Activated CD4-positive, alpha-beta T cell treated with anti-CD3 and anti-CD28 coated beads for 48 hours (primary cell): Measurements from ENCODE around the gene NOXA1.

Experiments used
- DNase-seq: peaks from one replicate; pipeline ENCODE4 v3.0.0-alpha.2; 2020

The NOXA1 gene

DNA sequence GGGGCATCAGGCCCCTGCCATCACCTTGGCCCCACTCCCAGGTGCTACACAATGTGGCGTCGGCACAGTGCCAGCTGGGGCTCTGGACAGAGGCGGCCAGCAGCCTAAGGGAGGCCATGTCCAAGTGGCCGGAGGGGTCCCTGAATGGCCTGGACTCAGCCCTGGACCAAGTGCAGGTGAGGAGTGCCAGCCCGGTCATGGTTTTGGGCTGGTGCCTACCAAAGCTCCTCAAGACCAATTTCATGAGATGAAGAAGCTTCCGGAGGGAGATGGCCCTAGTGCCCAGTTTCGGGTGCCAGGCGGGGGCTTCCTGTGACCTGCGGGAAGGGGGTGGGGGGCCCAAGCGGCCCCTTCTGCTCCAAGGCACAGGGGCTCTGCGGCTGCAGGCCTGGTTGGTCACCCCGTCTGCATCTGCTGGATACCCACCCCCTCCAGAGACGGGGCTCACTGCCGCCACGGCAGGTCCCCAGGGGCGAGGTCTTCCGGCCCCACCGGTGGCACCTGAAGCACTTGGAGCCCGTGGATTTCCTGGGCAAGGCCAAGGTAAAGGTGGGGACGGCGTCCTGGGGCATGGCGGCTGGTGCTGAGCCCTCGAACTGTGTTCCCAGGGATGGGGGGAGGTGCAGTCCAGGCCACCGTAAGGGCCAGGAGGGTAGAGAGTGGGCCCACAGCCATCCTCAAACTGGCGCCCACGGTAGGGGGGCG lies 5.8 kb downstream of the NOXA1 start:
- no peak for DNase-seq

DNA sequence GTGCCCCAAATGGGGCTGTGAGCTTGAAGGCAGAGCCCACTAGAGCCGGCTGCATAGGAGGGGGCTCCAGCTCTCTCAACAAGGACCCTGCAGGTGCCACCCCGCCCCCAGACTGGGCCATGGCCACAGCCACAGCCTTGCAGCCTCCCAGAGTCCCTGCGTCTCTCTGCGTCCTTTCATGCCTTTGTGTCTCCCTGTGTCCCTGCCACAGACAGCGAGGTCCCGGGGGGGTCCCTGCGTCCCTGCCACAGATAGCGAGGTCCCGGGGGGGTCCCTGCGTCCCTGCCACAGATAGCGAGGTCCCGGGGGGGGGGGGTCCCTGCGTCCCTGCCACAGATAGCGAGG lies 6.3 kb downstream of the NOXA1 start:
- no peak for DNase-seq

GRCh38 chr9:137429974-137430722 lies 7.0 kb downstream of the NOXA1 start:
- no peak for DNase-seq

- DNase-seq: no peak
These were observed 7.7 kb downstream of the NOXA1 start for GRCh38 chr9:137430723-137431415.

DNA sequence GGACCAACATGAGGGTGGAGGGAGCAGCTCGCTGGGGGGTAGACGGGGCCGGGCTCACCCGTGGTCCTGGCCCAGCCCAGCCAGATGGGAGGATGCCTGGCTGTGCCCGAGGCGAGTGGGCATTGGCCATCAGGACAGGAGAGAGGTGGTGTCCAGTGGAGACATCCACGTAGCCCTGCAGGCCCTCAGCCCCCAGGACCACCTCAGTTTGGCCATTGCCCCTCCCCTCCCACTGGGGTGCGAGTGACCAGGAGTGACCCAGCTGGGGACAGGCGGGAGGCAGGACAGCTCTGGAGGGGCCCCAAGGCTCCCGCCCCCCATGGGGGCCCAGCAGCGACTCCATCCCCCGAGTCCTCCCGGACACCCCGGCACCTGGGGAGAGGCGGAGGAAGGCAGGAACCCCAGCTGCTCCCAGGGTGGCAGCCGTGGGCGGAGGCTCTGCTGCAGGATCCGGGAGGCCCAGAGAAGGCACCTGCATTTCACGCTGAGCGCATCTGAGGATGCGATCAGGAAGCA lies 8.3 kb downstream of the NOXA1 start:
- no peak for DNase-seq

DNA sequence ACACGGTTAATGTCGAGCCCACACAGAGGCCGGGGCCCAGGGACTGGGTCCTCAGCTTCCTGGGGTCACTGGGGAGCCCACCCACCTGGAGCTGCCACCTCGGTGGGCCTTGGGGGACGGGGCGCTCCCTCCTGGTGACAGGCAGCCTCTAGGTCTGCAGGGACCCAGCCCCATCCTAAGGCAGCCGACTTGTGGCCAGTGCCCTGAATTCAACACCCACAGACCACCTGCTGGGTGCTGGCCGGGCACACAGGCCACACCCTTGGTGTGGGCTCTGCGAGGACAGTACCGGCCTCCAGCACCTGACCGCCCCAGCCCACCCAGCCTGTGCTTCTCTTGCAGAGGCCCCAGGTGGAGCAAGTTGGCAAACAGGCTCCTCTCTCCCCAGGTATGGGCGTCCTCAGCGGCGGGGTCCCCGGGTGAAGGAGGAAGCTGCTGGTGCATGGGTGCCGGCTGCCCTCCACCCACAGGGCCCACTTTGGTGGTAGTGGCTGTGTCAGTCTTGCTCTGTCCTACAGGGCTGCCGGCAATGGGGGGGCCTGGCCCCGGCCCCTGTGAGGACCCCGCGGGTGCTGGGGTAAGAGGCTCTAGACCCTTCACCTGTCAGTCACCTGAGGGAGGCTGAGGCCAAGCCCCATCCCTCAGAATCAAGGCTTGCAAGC lies 9.6 kb downstream of the NOXA1 start:
- DNase-seq: no peak

- DNase-seq: no peak
These were observed 10.2 kb downstream of the NOXA1 start for GRCh38 chr9:137433349-137433915.

GRCh38 chr9:137433916-137434431 lies 10.8 kb downstream of the NOXA1 start:
- DNase-seq: no peak

GRCh38 chr9:137434498-137435380 lies 11.5 kb downstream of the NOXA1 start:
- no peak for DNase-seq

DNA sequence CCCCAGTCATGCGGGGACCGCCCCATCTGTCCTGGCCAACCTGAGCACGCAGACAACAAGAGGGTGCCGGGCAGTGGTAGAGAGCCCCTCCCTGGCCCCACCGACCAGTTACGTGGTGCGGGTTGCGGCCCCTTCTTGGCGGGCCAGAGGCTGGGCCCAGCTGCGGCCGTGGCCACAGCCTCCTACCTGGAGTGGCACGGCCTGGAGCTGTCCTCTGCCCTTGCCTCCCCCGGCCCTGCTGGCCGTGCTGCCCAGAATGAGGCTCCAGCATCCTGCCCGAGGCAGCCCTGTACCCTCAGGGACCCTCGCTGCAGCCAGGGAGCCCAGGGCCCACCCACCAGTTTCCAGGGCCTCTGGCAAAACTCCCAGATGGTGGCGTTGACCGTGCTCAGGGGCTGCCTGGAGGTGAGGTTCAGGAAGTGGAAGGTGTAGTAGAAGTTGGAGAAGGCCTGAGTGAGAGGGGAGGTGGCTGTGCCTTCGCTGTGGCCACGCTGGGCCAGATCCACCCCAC lies 12.2 kb downstream of the NOXA1 start:
- DNase-seq: no peak

- DNase-seq: no peak
These were observed 13.0 kb downstream of the NOXA1 start for GRCh38 chr9:137435980-137436760.

GRCh38 chr9:137436761-137437600 lies 13.8 kb downstream of the NOXA1 start:
- no peak for DNase-seq

DNA sequence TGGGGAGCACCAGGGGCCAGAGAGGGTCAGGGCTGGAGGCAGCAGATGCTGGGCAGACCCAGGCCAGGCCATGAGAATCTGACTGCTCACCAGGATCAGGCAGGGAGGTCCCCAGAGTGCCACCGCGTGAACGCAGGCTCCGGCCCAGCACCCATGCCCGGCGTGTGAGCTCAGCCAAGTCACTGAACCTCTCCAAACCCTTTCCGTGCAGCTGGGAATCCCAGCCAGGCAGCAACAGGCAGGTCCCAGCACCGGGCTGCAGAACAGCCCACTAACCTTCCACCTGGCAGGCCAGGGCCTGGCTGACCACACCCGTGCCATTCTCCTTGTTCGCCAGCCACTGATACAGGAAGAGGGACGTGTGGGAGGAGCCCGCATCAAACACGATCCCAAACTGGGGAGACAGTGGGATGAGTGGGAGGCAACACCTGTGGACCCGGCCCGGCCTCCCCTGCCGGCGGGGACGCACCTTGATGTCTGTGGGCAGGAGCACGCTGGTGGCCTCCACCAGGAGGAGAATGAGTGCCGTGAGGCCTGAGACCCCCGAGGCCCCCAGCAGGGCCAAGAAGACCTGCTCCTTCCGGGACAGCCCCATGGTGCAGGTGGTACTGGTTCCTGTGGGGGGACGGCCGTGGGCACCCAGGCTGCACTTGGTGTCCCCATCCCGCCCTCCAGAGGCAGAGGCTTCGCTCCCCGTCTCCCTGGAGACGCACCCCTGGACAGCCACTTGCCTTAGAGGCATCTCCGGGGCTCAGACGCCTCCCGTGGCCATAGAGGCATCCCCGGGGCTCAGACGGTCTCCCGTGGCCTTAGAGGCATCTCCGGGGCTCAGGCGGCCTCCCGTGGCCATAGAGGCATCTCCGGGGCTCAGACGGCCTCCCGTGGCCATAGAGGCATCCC lies 14.7 kb downstream of the NOXA1 start:
- DNase-seq: no peak

DNA sequence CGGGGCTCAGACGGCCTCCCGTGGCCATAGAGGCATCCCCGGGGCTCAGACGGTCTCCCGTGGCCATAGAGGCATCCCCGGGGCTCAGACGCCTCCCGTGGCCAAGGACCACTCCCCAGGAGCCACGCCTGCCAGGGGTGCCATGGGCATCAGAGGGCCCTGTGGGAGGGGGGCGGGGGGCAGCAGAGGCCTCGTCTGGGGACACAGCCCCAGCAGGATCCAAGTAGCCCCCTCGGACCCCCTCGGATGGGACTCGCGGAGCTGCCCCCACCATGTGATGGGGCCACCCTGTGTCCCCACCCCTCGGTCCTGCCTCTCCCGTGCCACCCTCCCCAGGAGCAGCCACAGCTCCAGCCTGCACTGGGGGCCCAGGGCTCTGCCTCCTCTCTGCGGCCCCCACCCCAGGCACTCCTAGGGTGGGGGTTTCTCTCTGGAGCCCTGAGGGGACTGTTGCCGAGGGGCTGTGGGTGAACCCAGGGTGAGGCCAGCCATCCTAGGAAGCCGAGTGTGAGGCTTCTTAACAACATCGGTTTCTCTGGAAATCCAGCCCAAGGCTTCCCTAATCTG lies 15.5 kb downstream of the NOXA1 start:
- no peak for DNase-seq

- no peak for DNase-seq
These were observed 16.0 kb downstream of the NOXA1 start for GRCh38 chr9:137439158-137439714.

GRCh38 chr9:137441289-137441934 lies 18.2 kb downstream of the NOXA1 start, which contains the start of gene ENTPD8:
ENTPD8 (minus strand) TSS chr9:137441357; CDS start chr9:137438285, 3,072 bp downstream.
- no peak for DNase-seq

DNA sequence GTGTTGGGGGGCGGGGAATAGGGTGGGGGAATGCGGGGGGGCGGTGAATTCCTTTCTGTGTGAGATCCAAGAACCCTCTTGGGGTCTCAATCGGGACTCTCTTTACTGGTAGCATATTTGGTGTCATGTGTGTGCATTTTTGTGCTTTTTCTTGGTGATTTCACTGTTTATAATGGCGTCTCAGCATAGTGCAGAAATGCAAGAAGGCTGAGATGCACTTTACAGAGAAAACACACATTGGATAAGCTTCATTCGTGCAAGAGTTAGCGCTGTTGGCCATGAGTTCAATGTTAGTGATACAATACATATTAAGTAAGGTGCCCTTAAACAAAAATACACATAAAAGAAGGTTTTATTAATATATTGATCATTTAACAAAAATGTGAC lies 18.7 kb downstream of the NOXA1 start:
- no peak for DNase-seq
